ENCODE results near the gene SEMA4D.

Gene SEMA4D

GRCh38 chr9:89427621-89428221 is 70.2 kb downstream of the SEMA4D start:
- Histone ChIP-seq H3K4me3 (ENCODE audit: low read length) (no peak overlapping the region), H3K27me3 (ENCODE audit: insufficient read depth, low read length) (no peaks in the 10 kb centered on the region)

DNA sequence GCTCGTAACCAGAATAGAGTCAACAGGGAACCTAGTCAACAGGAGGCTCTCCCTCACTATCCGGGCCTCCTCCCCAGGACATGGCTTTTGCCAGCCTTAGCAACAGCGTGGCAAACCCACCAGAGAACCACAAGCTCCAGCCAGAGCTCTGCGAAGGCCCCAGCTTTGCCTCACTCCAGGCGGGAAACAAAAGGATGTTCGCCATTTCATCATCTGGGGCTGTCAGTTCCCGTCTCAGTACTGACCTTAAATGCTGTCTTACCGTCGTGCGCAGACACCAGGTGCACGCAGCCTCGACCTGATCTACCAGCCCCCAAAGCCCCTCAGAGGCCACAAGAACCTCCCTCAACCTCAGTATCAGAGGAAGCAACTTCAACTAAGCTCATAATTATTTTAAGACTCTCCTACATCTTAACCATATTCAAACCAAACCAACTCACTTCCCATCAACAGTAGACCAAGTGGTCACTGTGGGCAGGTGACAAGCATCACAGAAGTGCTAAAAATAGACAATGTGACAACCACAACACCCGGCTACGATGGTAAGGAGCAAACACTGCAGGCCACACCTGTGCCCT is 71.4 kb downstream of the SEMA4D start:
- peaks cover 11% of the 10 kb centered on the region for H3K9me3 ChIP-seq (ENCODE audit: low read length)
- no peaks in the 10 kb centered on the region for H3K4me1 ChIP-seq (ENCODE audit: insufficient read depth, low read length)
- no peak overlapping the region for H3K4me3 ChIP-seq (ENCODE audit: low read length)
- H2AFZ ChIP-seq (ENCODE audit: low read depth, low read length) = no peak overlapping the region
- no peaks in the 10 kb centered on the region for H3K36me3 ChIP-seq (ENCODE audit: insufficient read depth, low read length)
- no peaks in the 10 kb centered on the region for H3K27me3 ChIP-seq (ENCODE audit: insufficient read depth, low read length)

More at GRCh38 chr9:89427621-89428221, 70.2 kb downstream of the SEMA4D start:
- H3K4me1 ChIP-seq (ENCODE audit: insufficient read depth, low read length) = no peaks in the 10 kb centered on the region
- H2AFZ ChIP-seq (ENCODE audit: low read depth, low read length) = no peak overlapping the region
- H3K9me3 ChIP-seq (ENCODE audit: low read length) = peaks cover 11% of the 10 kb centered on the region
- H3K36me3 ChIP-seq (ENCODE audit: insufficient read depth, low read length) = no peaks in the 10 kb centered on the region

GRCh38 chr9:89425921-89426383 is 72.0 kb downstream of the SEMA4D start:
- H3K4me3 ChIP-seq (ENCODE audit: low read length) = no peak overlapping the region
- H3K27me3 ChIP-seq (ENCODE audit: insufficient read depth, low read length) = no peaks in the 10 kb centered on the region

GRCh38 chr9:89425024-89425805 is 72.7 kb downstream of the SEMA4D start:
- Histone ChIP-seq H3K4me3 (ENCODE audit: low read length) (no peak overlapping the region), H3K9me3 (ENCODE audit: low read length) (peaks cover 11% of the 10 kb centered on the region), H3K27me3 (ENCODE audit: insufficient read depth, low read length) (no peaks in the 10 kb centered on the region), H3K4me1 (ENCODE audit: insufficient read depth, low read length) (no peaks in the 10 kb centered on the region), H2AFZ (ENCODE audit: low read depth, low read length) (no peak overlapping the region), H3K36me3 (ENCODE audit: insufficient read depth, low read length) (no peaks in the 10 kb centered on the region)

More at GRCh38 chr9:89425921-89426383, 72.0 kb downstream of the SEMA4D start:
- Histone ChIP-seq H3K9me3 (ENCODE audit: low read length) (peaks cover 11% of the 10 kb centered on the region), H3K36me3 (ENCODE audit: insufficient read depth, low read length) (no peaks in the 10 kb centered on the region), H3K4me1 (ENCODE audit: insufficient read depth, low read length) (no peaks in the 10 kb centered on the region), H2AFZ (ENCODE audit: low read depth, low read length) (no peak overlapping the region)

DNA sequence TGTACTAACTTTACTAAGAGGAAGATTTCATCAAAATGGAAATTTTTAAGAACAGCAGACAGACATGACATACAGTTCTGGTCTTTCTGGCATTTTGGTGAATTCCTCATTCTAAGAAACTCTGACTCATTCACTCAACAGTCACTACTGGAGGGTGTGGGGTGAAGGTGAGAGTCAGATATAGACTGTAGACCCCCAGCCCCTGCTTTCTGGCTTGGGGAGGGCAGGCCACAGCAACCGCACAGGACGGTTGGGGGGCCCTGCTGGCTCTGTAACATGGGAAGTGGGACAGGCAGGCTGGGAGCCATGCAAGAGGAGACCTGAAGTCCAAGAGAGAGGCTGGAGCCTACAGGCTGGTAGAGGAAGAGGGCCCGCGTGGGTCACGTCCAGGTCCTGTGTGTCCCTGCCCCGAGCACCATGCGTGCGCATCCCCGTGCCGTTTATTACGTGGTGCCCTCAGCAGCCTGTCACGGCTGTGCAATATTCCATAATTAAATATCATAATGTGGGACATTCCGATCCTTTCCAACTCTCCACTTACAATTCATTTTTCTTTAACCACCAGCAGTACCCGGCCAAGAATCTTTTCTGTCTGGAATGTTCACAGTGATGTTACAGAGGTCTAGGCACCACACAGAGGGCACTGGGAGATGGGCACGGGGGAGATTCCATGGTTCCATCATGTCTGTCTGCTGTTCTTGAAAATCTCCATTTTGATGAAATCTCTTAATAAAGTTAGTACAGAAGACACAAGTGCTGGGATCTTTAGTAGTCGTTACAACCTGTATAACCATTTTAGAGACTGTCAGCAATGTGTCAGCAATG is 75.5 kb downstream of the SEMA4D start:
- no peaks in the 10 kb centered on the region for H3K4me1 ChIP-seq (ENCODE audit: insufficient read depth, low read length)
- H3K9me3 ChIP-seq (ENCODE audit: low read length) = peaks cover 19% of the 10 kb centered on the region
- H3K36me3 ChIP-seq (ENCODE audit: insufficient read depth, low read length) = no peaks in the 10 kb centered on the region
- H3K27me3 ChIP-seq (ENCODE audit: insufficient read depth, low read length) = peaks cover 11% of the 10 kb centered on the region
- no peak overlapping the region for H3K4me3 ChIP-seq (ENCODE audit: low read length)
- H2AFZ ChIP-seq (ENCODE audit: low read depth, low read length) = no peak overlapping the region

- H3K4me3 ChIP-seq (ENCODE audit: low read length) = no peak overlapping the region
- no peaks in the 10 kb centered on the region for H3K4me1 ChIP-seq (ENCODE audit: insufficient read depth, low read length)
- no peak overlapping the region for H2AFZ ChIP-seq (ENCODE audit: low read depth, low read length)
- H3K9me3 ChIP-seq (ENCODE audit: low read length) = peaks cover 18% of the 10 kb centered on the region
- H3K36me3 ChIP-seq (ENCODE audit: insufficient read depth, low read length) = no peaks in the 10 kb centered on the region
- H3K27me3 ChIP-seq (ENCODE audit: insufficient read depth, low read length) = peaks cover 11% of the 10 kb centered on the region
These were observed 76.3 kb downstream of the SEMA4D start for GRCh38 chr9:89421595-89421994.

GRCh38 chr9:89420397-89421178 is 77.3 kb downstream of the SEMA4D start:
- Histone ChIP-seq H2AFZ (ENCODE audit: low read depth, low read length) (no peak overlapping the region), H3K27me3 (ENCODE audit: insufficient read depth, low read length) (peaks cover 18% of the 10 kb centered on the region), H3K4me1 (ENCODE audit: insufficient read depth, low read length) (no peaks in the 10 kb centered on the region), H3K9me3 (ENCODE audit: low read length) (peaks cover 21% of the 10 kb centered on the region), H3K36me3 (ENCODE audit: insufficient read depth, low read length) (no peaks in the 10 kb centered on the region), H3K4me3 (ENCODE audit: low read length) (no peak overlapping the region)

DNA sequence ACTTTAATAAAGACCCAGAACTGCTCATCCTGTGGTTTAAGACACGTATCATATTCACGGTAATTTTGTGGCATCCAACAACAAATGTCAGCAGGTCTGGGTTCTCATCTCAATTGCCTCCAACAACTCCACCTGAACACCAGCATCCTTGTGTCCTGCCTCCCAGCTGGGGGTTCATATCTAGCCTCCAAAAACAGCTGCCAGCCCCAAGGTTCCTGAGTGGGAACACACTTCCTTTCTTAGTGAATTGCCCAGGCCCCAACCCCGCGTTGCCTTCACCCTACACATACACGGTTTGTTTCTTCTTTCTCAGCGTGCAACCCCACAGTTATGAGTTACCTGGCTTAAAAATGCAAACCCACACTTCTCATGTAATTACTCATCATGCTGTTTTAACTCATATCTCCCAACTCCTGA is 77.9 kb downstream of the SEMA4D start:
- Histone ChIP-seq H3K36me3 (ENCODE audit: insufficient read depth, low read length) (no peaks in the 10 kb centered on the region), H3K27me3 (ENCODE audit: insufficient read depth, low read length) (peaks cover 24% of the 10 kb centered on the region)

DNA sequence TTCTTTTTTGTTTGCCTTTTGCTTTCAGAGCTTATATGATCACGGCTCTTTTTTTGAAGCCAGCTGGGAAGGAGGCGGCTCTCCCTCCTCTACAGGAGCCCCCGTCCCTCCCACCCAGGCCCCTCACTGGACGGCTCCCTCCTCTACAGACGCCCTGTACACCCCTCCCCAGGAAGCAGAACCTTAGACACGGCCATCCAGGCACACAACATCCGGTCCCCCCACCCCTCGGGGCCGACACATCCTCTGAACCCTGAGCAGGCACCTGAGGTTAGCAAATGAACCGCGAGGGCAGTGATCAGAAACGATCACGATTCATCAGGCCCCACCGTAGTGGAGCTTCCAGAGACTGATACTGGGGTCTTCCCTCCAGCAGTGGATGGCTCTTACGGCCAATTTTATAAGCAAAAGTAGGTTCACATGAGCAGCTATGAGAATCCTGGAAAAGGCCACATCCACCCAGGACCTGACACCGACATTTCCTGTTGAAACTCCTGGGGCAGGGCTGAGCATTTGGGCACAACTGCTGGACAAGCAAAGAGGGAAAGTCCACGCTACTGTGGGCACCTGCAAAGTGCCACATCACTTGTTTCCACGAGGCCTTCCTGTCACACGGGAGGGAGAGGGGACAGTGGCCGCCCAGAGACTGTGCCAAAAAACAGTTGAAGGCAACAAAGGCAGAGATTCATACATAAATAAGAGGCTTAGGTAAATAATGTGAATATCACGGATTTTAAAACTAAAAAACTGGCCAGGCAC is 78.9 kb downstream of the SEMA4D start:
- Histone ChIP-seq H3K36me3 (ENCODE audit: insufficient read depth, low read length) (no peaks in the 10 kb centered on the region), H3K9me3 (ENCODE audit: low read length) (peaks cover 15% of the 10 kb centered on the region), H3K4me1 (ENCODE audit: insufficient read depth, low read length) (no peaks in the 10 kb centered on the region), H2AFZ (ENCODE audit: low read depth, low read length) (no peak overlapping the region), H3K27me3 (ENCODE audit: insufficient read depth, low read length) (peaks cover 28% of the 10 kb centered on the region), H3K4me3 (ENCODE audit: low read length) (no peak overlapping the region)

More for the DNA sequence above, 77.9 kb downstream of the SEMA4D start:
- H3K9me3 ChIP-seq (ENCODE audit: low read length) = peaks cover 18% of the 10 kb centered on the region
- no peak overlapping the region for H2AFZ ChIP-seq (ENCODE audit: low read depth, low read length)
- H3K4me1 ChIP-seq (ENCODE audit: insufficient read depth, low read length) = no peaks in the 10 kb centered on the region
- H3K4me3 ChIP-seq (ENCODE audit: low read length) = no peak overlapping the region

DNA sequence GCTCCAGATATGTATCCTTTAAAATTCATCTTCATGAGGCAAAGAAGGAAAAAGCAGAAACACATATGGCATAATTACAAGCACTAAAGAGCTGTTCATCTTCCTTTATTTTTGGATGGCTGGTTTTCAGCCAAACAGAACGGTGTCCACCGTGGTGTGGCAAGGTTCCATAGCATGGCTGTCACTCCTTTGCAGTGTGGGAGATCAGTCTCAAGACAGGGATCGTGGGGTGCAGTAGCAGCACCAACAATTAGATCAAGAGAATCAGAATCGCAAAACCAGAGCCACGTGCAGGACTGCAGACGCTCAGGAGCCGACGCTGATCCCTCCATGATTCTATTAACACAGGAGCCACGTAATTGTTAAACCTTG is 79.5 kb downstream of the SEMA4D start:
- peaks cover 28% of the 10 kb centered on the region for H3K27me3 ChIP-seq (ENCODE audit: insufficient read depth, low read length)
- H3K4me1 ChIP-seq (ENCODE audit: insufficient read depth, low read length) = no peaks in the 10 kb centered on the region
- no peak overlapping the region for H3K4me3 ChIP-seq (ENCODE audit: low read length)
- no peak overlapping the region for H2AFZ ChIP-seq (ENCODE audit: low read depth, low read length)
- H3K36me3 ChIP-seq (ENCODE audit: insufficient read depth, low read length) = no peaks in the 10 kb centered on the region
- H3K9me3 ChIP-seq (ENCODE audit: low read length) = peaks cover 11% of the 10 kb centered on the region

GRCh38 chr9:89417832-89418473 is 80.0 kb downstream of the SEMA4D start:
- H3K9me3 ChIP-seq (ENCODE audit: low read length) = peaks cover 11% of the 10 kb centered on the region
- H3K4me3 ChIP-seq (ENCODE audit: low read length) = no peak overlapping the region
- H3K36me3 ChIP-seq (ENCODE audit: insufficient read depth, low read length) = no peaks in the 10 kb centered on the region
- peaks cover 28% of the 10 kb centered on the region for H3K27me3 ChIP-seq (ENCODE audit: insufficient read depth, low read length)
- peaks cover 4% of the 10 kb centered on the region for H3K4me1 ChIP-seq (ENCODE audit: insufficient read depth, low read length)
- H2AFZ ChIP-seq (ENCODE audit: low read depth, low read length) = no peak overlapping the region
